Measurements from ENCODE around the gene SPOCK2. TPM values are rescaled to one million over a fixed set of nuclear protein-coding genes. Genes with fewer than 3 reads are reported as not detected.

The SPOCK2 gene
- total RNA-seq, 1 donor from 2014 or later: 8.6 TPM

DNA sequence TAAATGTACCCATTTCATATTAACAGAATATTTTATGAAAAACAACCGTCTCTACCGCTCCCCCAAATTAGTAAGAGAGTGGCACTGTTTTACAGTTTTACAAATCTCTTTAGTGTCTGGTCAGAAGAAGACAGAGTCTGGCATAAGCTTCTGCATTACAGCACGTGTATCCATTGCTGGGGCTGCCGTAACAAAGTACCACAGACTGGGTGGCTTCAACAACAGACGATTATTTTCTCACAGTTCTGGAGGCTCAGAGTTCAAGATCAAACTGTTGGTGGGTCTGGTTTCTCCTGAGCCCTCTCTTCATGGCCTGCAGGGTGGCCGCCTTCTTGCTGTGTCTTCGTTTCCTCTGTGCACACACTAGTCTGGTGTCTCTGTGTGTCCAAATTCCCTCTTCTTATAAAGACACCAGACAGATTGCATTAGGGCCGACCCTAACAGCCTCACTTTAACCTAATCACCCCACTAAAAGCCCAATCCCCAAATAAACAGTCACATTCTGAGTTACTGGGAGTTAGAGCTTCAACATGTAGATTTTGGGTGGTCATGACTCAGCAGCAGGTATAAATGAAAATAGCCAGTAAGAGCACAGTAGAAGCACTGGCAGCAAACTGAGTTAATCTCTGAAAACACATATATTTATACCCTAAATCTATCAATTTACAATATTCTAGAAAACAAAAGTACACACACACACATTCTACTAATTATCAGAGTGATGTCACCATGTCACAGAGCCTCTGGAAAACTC, 4.0 kb upstream of the SPOCK2 start:
- H3K36me3 ChIP-seq: peaks cover 27% of the 10 kb centered on the region
- no peak overlapping the region for H3K4me3 ChIP-seq
- H3K27me3 ChIP-seq (ENCODE audit: low read depth): peaks cover 17% of the 10 kb centered on the region
- TF ChIP-seq, protein P1, sequence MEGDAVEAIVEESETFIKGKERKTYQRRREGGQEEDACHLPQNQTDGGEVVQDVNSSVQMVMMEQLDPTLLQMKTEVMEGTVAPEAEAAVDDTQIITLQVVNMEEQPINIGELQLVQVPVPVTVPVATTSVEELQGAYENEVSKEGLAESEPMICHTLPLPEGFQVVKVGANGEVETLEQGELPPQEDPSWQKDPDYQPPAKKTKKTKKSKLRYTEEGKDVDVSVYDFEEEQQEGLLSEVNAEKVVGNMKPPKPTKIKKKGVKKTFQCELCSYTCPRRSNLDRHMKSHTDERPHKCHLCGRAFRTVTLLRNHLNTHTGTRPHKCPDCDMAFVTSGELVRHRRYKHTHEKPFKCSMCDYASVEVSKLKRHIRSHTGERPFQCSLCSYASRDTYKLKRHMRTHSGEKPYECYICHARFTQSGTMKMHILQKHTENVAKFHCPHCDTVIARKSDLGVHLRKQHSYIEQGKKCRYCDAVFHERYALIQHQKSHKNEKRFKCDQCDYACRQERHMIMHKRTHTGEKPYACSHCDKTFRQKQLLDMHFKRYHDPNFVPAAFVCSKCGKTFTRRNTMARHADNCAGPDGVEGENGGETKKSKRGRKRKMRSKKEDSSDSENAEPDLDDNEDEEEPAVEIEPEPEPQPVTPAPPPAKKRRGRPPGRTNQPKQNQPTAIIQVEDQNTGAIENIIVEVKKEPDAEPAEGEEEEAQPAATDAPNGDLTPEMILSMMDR (IDR thresholded peaks at IDR 0.05; ENCODE audit: borderline replicate concordance): no peak
- peaks cover 40% of the 10 kb centered on the region for H3K4me1 ChIP-seq
- H3K9me3 ChIP-seq (replicated peaks): no peaks in the 10 kb centered on the region
- intact Hi-C loops (cut with micrococcal nuclease): no loop called here
- no peak for DNase-seq
- H3K27ac ChIP-seq (replicated peaks): no peak overlapping the region

DNA sequence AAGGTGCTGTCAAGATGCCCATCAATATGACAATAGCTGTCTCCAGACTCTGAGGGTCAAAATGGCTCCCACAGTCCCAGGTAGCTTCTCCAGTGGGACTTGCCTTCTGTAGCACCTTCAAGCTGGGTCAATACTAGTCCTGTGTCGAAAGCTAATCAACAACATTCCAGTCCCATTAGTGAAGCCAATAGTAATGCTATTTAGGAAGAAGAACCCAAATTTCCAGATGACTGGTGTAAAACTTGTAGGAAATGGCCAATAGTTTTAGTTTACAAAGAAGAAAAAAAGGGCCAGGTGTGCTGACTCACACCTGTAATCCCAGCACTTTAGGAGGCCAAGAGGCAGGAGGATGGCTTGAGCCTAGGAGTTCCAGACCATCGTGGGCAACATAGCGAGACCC, 2.0 kb upstream of the SPOCK2 start:
- H3K4me3 ChIP-seq: no peak overlapping the region
- TF ChIP-seq, protein P1 (IDR thresholded peaks at IDR 0.05; ENCODE audit: borderline replicate concordance): no peak
- peaks cover 42% of the 10 kb centered on the region for H3K4me1 ChIP-seq
- DNase-seq: no peak
- intact Hi-C loops (cut with micrococcal nuclease): no loop called here
- H3K9me3 ChIP-seq (replicated peaks): no peaks in the 10 kb centered on the region
- peaks cover 11% of the 10 kb centered on the region for H3K36me3 ChIP-seq
- H3K27ac ChIP-seq (replicated peaks): peak overlapping the region; percentile 89
- peaks cover 19% of the 10 kb centered on the region for H3K27me3 ChIP-seq (ENCODE audit: low read depth)

DNA sequence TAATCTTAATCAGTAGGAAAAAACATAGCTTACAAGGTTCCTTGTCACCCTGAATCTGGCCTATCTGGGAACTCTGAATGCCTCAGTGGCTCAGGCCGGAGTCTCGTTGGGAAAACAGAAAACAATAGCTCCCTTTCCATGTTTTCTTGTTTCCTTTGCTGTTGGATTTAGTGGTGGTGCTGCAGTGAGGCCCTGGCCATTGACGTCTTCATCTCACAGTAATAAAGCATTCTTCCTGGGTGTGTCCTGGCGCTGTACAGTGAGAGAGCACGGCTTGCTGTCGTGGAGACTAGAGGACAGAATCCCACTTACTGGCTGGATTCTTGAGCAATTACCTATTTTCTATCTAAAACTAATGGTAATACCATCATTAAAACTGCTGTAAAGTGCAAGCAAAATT, 1.3 kb upstream of the SPOCK2 start:
- no peak for DNase-seq
- Histone ChIP-seq H3K4me1 (peaks cover 42% of the 10 kb centered on the region), H3K9me3 (replicated peaks) (no peaks in the 10 kb centered on the region), H3K27me3 (ENCODE audit: low read depth) (peaks cover 19% of the 10 kb centered on the region), H3K4me3 (no peak overlapping the region), H3K27ac (replicated peaks) (peak overlapping the region; percentile 89), H3K36me3 (peaks cover 9% of the 10 kb centered on the region)
- TF ChIP-seq, protein P1 (IDR thresholded peaks at IDR 0.05; ENCODE audit: borderline replicate concordance): no peak
- intact Hi-C loops (cut with micrococcal nuclease): no loop called here

DNA sequence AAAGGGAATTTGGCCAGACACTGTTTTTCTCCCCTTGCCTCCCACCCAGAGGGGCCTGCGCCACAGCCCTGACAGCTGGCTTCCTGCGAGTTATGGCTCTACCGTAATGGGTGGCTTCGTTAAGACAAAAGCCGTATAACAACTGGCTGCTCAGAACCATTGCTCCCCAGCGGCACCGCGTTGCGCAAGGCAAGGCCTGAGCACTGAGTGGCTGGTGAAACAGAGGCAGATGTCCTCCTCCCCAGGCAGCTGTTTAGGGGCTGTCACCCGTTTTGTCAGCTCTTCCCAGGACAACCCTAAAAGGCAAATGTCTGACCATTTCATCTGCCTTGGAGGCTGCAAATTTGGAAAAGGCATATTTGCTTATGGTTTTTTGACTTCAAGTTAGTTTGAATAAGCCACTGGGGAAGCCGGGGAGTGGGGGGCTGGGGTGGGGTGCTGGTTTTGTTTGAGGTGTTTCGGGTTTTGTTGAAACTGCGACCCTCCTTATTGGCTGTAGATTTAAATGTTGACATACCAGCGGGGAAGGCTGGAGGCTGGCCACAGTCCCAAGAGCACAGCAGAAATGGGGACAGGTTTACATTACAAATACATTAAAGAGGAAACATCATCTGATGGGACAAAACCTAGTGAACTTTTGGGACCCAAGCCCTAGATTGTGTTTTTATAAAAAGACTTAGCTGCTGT, 681 bp upstream of the SPOCK2 start:
- Histone ChIP-seq H3K27me3 (ENCODE audit: low read depth) (peaks cover 19% of the 10 kb centered on the region), H3K9me3 (replicated peaks) (no peaks in the 10 kb centered on the region), H3K4me3 (peak overlapping the region; percentile 71), H3K27ac (replicated peaks) (peak overlapping the region; percentile 89), H3K4me1 (peaks cover 42% of the 10 kb centered on the region), H3K36me3 (peaks cover 3% of the 10 kb centered on the region)
- peak; percentile 62 for DNase-seq
- TF ChIP-seq, protein P1 (IDR thresholded peaks at IDR 0.05; ENCODE audit: borderline replicate concordance): no peak
- intact Hi-C loops (cut with micrococcal nuclease): no loop called here

DNA sequence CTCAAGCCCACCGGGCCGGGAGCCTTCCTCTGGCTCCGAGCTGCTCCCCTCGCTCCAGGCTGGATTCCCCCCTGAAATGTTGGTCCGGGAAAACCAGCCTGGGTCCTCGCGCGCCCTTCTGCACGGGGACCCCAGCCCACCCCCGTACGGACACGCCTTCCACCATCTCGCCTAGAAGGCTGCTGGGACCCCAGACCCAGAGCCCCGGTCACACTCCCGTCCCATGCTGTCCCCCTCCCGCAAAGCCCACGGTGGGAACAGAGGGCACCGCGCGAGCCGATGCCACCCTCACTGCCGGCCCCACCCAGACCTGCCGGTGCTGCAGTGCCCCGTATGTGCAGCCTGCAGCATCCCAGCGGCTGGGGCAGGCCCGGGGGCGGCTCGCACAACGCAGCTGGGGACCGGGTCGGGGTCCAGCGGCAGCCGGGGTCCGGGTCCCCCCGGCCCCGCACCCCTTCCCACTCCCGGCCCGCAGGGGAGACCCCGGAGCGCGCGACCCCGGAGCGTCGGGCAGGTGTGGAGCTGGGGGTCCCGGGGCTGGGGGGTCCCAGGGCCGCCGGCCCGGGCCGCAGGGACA, 871 bp downstream of the SPOCK2 start:
- DNase-seq: no peak
- intact Hi-C loops (cut with micrococcal nuclease): no loop called here
- H3K36me3 ChIP-seq: no peaks in the 10 kb centered on the region
- peak overlapping the region; percentile 89 for H3K27ac ChIP-seq (replicated peaks)
- peaks cover 42% of the 10 kb centered on the region for H3K4me1 ChIP-seq
- no peaks in the 10 kb centered on the region for H3K9me3 ChIP-seq (replicated peaks)
- H3K27me3 ChIP-seq (ENCODE audit: low read depth): peaks cover 19% of the 10 kb centered on the region
- TF ChIP-seq, protein P1 (IDR thresholded peaks at IDR 0.05; ENCODE audit: borderline replicate concordance): no peak
- peak overlapping the region; percentile 71 for H3K4me3 ChIP-seq
